HepG2 (cell line): ENCODE data around the gene SELPLG.
"Not testable (repeated sequence)": the region's sequence is repeated elsewhere in the genome, so short reads cannot be mapped to it uniquely, and the experiment has no call there.

Source experiments
- AKNA ChIP-seq: sonication (generic); formaldehyde crosslinking; IDR thresholded peaks from 2 replicates; pipeline ENCODE4 v1.4.0; 2020; ENCODE audit warnings: missing genetic modification reagents, borderline replicate concordance
- BHLHE40 ChIP-seq: IDR thresholded peaks from 2 replicates; pipeline ENCODE4 v1.6.1; 2011; ENCODE audit warnings: low read length, improper control_type of control experiment
- CAMTA2 ChIP-seq: sonication (generic); formaldehyde crosslinking; IDR thresholded peaks from 2 replicates; pipeline ENCODE4 v1.4.0; 2020; ENCODE audit warnings: mild to moderate bottlenecking, missing genetic modification reagents, borderline replicate concordance
- CHD4 ChIP-seq: fragments of 200-600 bp; sonication (generic); IDR thresholded peaks from 2 replicates; pipeline ENCODE4 v1.7.0; 2017; ENCODE audit warnings: mild to moderate bottlenecking, low read length, borderline replicate concordance
- EP300 ChIP-seq, 3 experiments: sonication (generic) in 1 of 3; formaldehyde crosslinking in 1 of 3; IDR thresholded peaks; 2 replicates each; pipeline versions ENCODE4 v1.5.1 to v1.6.1; 2011 to 2020; ENCODE audit warnings: low read depth in 2 of 3, low read length in 2 of 3, borderline replicate concordance in 1 of 3, improper control_type of control experiment in 1 of 3, mild to moderate bottlenecking in 1 of 3, missing genetic modification reagents in 1 of 3, moderate library complexity in 1 of 3
- ETS1 ChIP-seq: sonication (generic); formaldehyde crosslinking; IDR thresholded peaks from 2 replicates; pipeline ENCODE4 v1.4.0; 2020; ENCODE audit warnings: missing genetic modification reagents
- MEIS2 ChIP-seq: sonication (generic); formaldehyde crosslinking; IDR thresholded peaks from 2 replicates; pipeline ENCODE4 v1.9.0; 2021; ENCODE audit warnings: mild to moderate bottlenecking, missing genetic modification reagents
- PBX2 ChIP-seq: IDR thresholded peaks from 2 replicates; pipeline ENCODE4 v1.6.1; 2016; ENCODE audit warnings: control low read depth
- ZNF280B ChIP-seq: sonication (generic); formaldehyde crosslinking; IDR thresholded peaks from 2 replicates; pipeline ENCODE4 v1.5.0; 2020; ENCODE audit warnings: missing genetic modification reagents, mild to moderate bottlenecking, borderline replicate concordance
- ZNF333 ChIP-seq: sonication (generic); formaldehyde crosslinking; IDR thresholded peaks from 2 replicates; pipeline ENCODE4 v1.4.0; 2020; ENCODE audit warnings: mild to moderate bottlenecking, missing genetic modification reagents, borderline replicate concordance
- ZNF367 ChIP-seq: sonication (generic); formaldehyde crosslinking; IDR thresholded peaks from 2 replicates; pipeline ENCODE4 v1.4.0; 2020; ENCODE audit warnings: missing genetic modification reagents, borderline replicate concordance
- ZNF496 ChIP-seq: sonication (generic); formaldehyde crosslinking; IDR thresholded peaks from 2 replicates; pipeline ENCODE4 v1.8.1; 2023; ENCODE audit warnings: mild to moderate bottlenecking, moderate library complexity, missing genetic modification reagents; ENCODE audit not compliant: insufficient replicate concordance
- ZNF883 ChIP-seq: sonication (generic); formaldehyde crosslinking; IDR thresholded peaks from 2 replicates; pipeline ENCODE4 v1.5.1; 2020; ENCODE audit warnings: mild to moderate bottlenecking, missing genetic modification reagents; ENCODE audit errors: not compliant biosample characterization

GRCh38 chr12:108658115-108658514 lies 24.4 kb upstream of the SELPLG start:
- not testable (repeated sequence) for TF ChIP-seq BHLHE40; CHD4; AKNA (CRISPR knock-in tag); ZNF280B (CRISPR knock-in tag); MEIS2 (CRISPR knock-in tag); ZNF333 (CRISPR knock-in tag); ZNF367 (CRISPR knock-in tag); ZNF883 (CRISPR knock-in tag); EP300 (IDR thresholded peaks at IDR 0.05; ENCODE audit: low read depth in 2 of 2, low read length in 2 of 2); EP300 (CRISPR knock-in tag; IDR thresholded peaks at IDR 0.05; ENCODE audit: borderline replicate concordance); ETS1 (CRISPR knock-in tag); PBX2; CAMTA2 (CRISPR knock-in tag); ZNF496 (CRISPR knock-in tag)
